Measurements from ENCODE around the gene CFAP119. TPM values are rescaled to one million over a fixed set of nuclear protein-coding genes. Genes with fewer than 3 reads are reported as not detected.

The CFAP119 gene
- total and polyA plus RNA-seq, 9 of the 15 experiments (the other 6 are each of a cell fraction or from before 2014, with no cell fraction given): 5.5 to 33.7 (median 9.6) TPM

DNA sequence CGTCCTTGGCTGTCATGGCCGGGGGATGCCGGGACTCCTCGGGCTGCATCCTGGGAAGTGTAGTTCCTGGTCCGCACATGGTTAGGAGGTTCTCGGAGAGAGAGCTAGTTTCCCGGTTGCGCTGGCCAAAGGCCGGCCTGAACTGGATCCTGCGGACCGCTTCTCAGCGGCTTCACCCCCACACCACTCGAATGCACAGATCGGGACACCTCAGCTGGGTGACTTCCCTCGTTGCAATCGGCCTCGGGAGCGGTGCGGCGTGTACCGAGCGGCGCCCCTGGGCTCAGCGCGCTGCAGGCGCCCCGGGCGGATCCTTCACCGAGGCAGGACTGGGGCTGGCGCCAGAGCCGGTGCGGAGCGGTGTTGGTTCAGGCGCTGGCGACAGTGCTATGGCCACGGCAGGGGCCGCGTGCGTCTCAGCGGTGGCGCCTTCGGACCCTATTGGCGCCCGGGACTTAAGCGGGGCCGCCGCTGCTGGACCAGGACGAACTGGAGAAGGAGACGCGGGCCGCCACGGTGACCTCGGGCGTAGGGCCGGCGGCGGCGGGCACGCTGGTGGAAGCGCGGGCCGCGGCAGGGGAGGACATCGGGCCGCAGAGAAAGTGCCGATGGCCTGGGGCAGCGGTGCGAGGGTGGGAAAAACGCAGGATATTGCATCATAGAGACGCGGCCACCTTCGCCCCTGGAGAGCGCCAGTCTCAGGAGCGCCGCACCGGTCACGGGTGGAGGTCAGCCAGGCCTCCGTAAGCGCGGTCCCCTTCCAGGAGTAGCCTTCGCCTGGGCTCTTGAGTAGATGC lies 13.7 kb upstream of the CFAP119 start (continued):
- no peak for TF ChIP-seq POU5F1 (IDR thresholded peaks at IDR 0.05; ENCODE audit: borderline replicate concordance, low read depth, low read length, partially characterized antibody)
- TF ChIP-seq BCL6 (CRISPR knock-in tag; IDR thresholded peaks at IDR 0.05): 0 out of 2 replicates have a peak, but pooled peaks have one; percentile 7
- TF ChIP-seq, protein P1, sequence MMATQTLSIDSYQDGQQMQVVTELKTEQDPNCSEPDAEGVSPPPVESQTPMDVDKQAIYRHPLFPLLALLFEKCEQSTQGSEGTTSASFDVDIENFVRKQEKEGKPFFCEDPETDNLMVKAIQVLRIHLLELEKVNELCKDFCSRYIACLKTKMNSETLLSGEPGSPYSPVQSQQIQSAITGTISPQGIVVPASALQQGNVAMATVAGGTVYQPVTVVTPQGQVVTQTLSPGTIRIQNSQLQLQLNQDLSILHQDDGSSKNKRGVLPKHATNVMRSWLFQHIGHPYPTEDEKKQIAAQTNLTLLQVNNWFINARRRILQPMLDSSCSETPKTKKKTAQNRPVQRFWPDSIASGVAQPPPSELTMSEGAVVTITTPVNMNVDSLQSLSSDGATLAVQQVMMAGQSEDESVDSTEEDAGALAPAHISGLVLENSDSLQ (IDR thresholded peaks at IDR 0.05): peak; percentile 36
- TF ChIP-seq, protein P2, sequence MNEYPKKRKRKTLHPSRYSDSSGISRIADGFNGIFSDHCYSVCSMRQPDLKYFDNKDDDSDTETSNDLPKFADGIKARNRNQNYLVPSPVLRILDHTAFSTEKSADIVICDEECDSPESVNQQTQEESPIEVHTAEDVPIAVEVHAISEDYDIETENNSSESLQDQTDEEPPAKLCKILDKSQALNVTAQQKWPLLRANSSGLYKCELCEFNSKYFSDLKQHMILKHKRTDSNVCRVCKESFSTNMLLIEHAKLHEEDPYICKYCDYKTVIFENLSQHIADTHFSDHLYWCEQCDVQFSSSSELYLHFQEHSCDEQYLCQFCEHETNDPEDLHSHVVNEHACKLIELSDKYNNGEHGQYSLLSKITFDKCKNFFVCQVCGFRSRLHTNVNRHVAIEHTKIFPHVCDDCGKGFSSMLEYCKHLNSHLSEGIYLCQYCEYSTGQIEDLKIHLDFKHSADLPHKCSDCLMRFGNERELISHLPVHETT (CRISPR knock-in tag; conservative IDR thresholded peaks at IDR 0.05 in 1 of 2, IDR thresholded peaks at IDR 0.05 in 1 of 2): no peak
- TF ChIP-seq, protein P3, sequence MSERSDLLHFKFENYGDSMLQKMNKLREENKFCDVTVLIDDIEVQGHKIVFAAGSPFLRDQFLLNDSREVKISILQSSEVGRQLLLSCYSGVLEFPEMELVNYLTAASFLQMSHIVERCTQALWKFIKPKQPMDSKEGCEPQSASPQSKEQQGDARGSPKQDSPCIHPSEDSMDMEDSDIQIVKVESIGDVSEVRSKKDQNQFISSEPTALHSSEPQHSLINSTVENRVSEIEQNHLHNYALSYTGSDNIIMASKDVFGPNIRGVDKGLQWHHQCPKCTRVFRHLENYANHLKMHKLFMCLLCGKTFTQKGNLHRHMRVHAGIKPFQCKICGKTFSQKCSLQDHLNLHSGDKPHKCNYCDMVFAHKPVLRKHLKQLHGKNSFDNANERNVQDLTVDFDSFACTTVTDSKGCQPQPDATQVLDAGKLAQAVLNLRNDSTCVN (CRISPR knock-in tag; IDR thresholded peaks at IDR 0.05): peak; percentile 60; the same call in 1 of the 2 replicates
- TF ChIP-seq SMAD2 (IDR thresholded peaks at IDR 0.05; ENCODE audit: low read depth, low read length): no peak
- TF ChIP-seq OTX1 (CRISPR knock-in tag; IDR thresholded peaks at IDR 0.05): peak; percentile 69; the same call in 1 of the 2 replicates
- peak; percentile 80 for TF ChIP-seq JUND (IDR thresholded peaks at IDR 0.05; ENCODE audit: borderline replicate concordance, low read depth, low read length)
- TF ChIP-seq JUND (tag; IDR thresholded peaks at IDR 0.05; ENCODE audit: borderline replicate concordance, low read depth, low read length): no peak; the same call in 2 of the 3 replicates
- TF ChIP-seq POLR3G (IDR thresholded peaks at IDR 0.05; ENCODE audit: extremely low read depth, insufficient read length, insufficient replicate concordance): no peak
- TF ChIP-seq SRSF3 (IDR thresholded peaks at IDR 0.05; ENCODE audit: insufficient read depth, low read length): 0 out of 2 replicates have a peak, but pooled peaks have one; percentile 15
- TF ChIP-seq, protein P4, sequence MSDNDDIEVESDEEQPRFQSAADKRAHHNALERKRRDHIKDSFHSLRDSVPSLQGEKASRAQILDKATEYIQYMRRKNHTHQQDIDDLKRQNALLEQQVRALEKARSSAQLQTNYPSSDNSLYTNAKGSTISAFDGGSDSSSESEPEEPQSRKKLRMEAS (CRISPR knock-in tag; IDR thresholded peaks at IDR 0.05): peak; percentile 95
- TF ChIP-seq, protein P5, sequence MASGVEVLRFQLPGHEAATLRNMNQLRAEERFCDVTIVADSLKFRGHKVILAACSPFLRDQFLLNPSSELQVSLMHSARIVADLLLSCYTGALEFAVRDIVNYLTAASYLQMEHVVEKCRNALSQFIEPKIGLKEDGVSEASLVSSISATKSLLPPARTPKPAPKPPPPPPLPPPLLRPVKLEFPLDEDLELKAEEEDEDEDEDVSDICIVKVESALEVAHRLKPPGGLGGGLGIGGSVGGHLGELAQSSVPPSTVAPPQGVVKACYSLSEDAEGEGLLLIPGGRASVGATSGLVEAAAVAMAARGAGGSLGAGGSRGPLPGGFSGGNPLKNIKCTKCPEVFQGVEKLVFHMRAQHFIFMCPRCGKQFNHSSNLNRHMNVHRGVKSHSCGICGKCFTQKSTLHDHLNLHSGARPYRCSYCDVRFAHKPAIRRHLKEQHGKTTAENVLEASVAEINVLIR (CRISPR knock-in tag; IDR thresholded peaks at IDR 0.05): peak; percentile 42; the same call in 1 of the 2 replicates
- 0 out of 2 replicates have a peak, but pooled peaks have one; percentile 39 for TF ChIP-seq GATAD2A (IDR thresholded peaks at IDR 0.05)
- TF ChIP-seq KLF13 (tag; IDR thresholded peaks at IDR 0.05; ENCODE audit: borderline replicate concordance, low read depth): no peak
- TF ChIP-seq KDM2B (CRISPR knock-in tag; IDR thresholded peaks at IDR 0.05): no peak
- TF ChIP-seq MTF1 (CRISPR knock-in tag; IDR thresholded peaks at IDR 0.05; ENCODE audit: borderline replicate concordance): 0 out of 2 replicates have a peak, but pooled peaks have one; percentile 26
- peak; percentile 89 for TF ChIP-seq FIP1L1 (IDR thresholded peaks at IDR 0.05; ENCODE audit: low read depth, low read length, poor library complexity, severe bottlenecking)
- TF ChIP-seq TEAD2 (tag; IDR thresholded peaks at IDR 0.05): no peak
- no peak for TF ChIP-seq SMC3 (conservative IDR thresholded peaks at IDR 0.05; ENCODE audit: insufficient read depth, low read depth, low read length)
- TF ChIP-seq KLF6 (CRISPR knock-in tag; IDR thresholded peaks at IDR 0.05; ENCODE audit: borderline replicate concordance): 0 out of 2 replicates have a peak, but pooled peaks have one; percentile 24
- TF ChIP-seq PHF20 (IDR thresholded peaks at IDR 0.05; ENCODE audit: partially characterized antibody): peak; percentile 48

Measured in K562 (cell line).